GM12872 (cell line): ENCODE data around the gene EIF4B.

Experiments used
- CTCF ChIP-seq: IDR thresholded peaks from 3 replicates; pipeline ENCODE4 v1.5.1; 2011; ENCODE audit warnings: low read depth, mild to moderate bottlenecking, low read length, moderate library complexity; ENCODE audit not compliant: insufficient read depth

EIF4B gene

GRCh38 chr12:53063708-53064612 lies 57.7 kb downstream of the EIF4B start:
- TF ChIP-seq CTCF, result no peak

- TF ChIP-seq CTCF, result no peak
These were observed 58.6 kb downstream of the EIF4B start for GRCh38 chr12:53064613-53065436.

- no peak for TF ChIP-seq CTCF
These were observed 59.2 kb downstream of the EIF4B start for GRCh38 chr12:53065470-53065869.

- peak; percentile 92 for TF ChIP-seq CTCF
These were observed 60.0 kb downstream of the EIF4B start for GRCh38 chr12:53065975-53066931.

GRCh38 chr12:53067074-53067992 lies 61.1 kb downstream of the EIF4B start:
- no peak for TF ChIP-seq CTCF

GRCh38 chr12:53067993-53068770 lies 61.9 kb downstream of the EIF4B start:
- TF ChIP-seq CTCF, result no peak
